Measurements from ENCODE around the gene EHHADH.
A peak's percentile ranks its signal among the peaks of the same experiment; 100 is the strongest.

Gene EHHADH

DNA sequence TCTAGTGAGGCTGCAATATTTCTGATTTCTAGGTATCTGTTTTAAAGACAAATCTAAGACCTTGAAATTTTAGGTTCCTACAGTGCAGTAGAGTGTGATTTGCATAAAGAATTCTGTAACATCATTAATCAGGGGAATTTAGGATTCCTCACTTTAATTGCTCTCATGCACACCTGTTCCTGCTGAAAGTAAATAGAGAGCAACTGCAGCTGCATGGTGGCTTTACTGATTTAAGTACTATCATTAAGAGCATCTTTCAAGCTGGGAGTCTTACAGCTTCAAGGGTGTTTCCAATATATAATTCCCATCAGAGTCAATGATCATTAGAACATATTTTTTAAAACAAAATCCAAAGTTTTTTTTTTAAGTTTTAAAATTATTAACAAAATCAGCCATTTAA is 65.0 kb downstream of the EHHADH start:
- peak; percentile 87 for DNase-seq

- DNase-seq = no peak
These were observed 66.5 kb downstream of the EHHADH start for GRCh38 chr3:185187391-185187790.

DNA sequence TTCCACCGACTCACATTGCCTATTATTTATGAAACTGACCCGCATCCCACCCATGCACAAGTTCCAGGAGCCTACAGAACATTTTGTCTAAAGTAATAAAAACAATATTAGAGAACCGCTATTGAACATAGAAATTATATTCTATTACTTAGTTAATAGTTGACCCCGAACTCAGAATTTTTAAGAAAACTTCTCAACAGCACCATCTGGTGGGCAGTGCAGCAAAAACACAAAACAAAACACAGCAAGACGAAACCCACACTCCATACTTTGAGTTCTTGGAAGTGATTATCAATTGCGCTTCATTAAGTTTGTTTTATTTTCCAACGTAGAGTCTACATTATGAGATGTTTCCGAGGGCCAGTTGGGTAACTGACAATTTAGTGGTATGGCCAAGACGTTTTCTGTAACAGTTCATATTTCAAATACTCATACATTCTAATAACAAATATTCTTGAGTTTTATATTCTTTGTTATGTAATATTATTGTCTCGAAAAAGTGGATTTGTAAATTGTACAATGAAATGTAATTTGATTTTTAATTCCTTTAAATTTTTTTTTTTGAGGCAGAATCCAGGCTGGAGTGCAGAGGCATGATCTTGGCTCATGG is 77.0 kb downstream of the EHHADH start:
- peak; percentile 13 for DNase-seq

GRCh38 chr3:185175370-185175987 is 78.4 kb downstream of the EHHADH start:
- peak; percentile 45 for DNase-seq

DNA sequence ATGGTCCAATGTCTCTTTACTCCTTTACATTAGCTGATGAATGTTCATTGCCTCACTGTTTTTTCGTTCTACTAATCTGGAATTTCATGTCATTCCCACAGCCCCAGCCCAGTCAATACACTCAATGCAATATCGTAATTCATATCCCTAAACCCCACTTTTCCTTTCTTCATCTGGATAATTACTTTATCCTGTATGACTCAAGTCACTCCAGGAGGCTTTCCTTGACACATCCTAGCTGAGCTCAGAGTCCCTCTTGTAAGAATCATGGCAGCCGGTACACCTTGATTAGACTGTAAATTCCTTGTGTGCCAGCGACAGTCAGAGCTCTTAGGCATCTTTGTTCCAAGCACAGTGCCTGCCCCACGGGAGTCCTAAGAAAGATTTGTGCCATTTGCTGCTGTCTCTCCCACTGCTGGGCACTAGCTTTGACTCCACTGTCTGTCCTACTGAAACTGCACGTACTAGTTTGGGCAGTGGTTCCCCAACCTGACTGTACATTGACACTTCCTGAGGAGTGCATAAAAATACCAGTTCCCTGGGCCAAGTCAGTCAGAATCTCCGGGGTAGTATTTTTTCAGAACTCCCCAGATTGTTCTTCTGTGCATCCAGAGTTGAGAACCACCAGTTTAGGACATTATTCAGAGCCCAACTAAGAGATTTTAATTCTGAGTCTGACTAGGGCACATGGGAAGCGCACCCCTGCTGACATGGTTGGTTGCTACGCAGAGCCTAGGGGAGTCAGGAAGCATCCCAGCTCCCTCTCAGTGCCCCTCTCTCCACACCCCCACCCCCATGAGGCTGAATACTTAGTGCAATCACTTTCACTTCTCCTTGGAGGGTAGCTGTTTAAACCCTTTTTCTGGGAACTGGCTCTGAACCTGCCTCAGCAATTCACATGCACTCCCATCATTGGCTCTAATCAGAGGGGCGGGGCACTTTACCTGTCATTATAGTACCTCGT is 81.5 kb downstream of the EHHADH start:
- no peak for DNase-seq

DNA sequence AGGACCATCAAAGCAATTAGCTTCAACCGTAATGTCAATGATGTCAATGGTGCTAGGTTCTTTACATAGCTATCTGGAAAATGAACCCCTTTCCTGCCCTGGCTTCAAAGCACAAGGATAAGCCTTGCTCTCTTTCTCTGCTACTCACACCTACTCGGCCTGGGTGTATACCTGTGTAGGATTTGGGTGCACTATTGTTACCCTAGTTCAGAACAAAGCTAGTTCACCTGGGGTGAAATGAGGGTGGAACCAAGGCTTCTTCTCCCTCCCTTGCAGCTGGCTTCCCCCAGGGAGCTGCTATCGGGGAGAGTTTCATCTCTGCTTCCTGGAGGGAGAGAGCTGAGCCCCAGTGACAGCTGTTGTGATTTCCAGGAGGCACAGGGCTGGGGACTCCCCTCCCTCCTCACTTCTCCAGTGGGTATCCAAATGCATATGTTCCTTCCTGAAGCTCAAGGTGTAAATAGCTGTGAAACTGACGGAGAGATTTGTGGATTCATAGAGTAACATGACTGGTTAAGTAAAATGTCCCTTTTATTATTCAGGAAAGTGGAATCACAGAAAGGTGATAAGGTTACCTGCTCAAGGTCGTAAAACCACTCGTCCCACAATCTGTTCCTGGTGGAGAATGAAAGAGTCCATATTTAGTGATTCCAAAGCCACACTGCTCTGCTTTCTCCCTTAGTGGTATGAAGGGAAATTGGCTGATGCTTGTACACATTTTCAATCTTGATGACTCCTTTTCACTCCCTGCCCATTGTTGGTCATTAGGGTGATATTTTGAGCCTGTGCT is 89.2 kb downstream of the EHHADH start:
- peak; percentile 59 for DNase-seq

- DNase-seq = no peak
These were observed 91.2 kb downstream of the EHHADH start for GRCh38 chr3:185162634-185163033.

- no peak for DNase-seq
These were observed 92.1 kb downstream of the EHHADH start for GRCh38 chr3:185161761-185162160.

- DNase-seq = no peak
These were observed 96.5 kb downstream of the EHHADH start for GRCh38 chr3:185157347-185157746.

DNA sequence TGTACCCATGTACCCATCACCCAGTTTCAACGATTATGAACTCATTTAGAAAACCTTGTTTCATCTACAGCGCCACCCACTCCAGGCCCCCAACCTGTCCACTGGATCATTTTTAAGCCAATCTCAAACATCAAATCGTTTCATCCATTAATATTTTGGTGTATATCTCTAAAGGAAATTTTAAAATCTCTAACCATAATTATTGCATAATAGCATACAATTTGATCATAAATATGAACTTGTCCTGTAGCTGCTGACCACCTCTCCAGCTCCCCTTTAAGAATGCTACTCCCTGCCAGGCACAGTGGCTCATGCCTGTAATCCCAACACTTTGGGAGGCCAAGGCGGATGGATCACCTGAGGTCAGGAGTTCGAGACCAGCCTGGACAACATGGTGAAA is 98.2 kb downstream of the EHHADH start:
- DNase-seq = no peak

DNA sequence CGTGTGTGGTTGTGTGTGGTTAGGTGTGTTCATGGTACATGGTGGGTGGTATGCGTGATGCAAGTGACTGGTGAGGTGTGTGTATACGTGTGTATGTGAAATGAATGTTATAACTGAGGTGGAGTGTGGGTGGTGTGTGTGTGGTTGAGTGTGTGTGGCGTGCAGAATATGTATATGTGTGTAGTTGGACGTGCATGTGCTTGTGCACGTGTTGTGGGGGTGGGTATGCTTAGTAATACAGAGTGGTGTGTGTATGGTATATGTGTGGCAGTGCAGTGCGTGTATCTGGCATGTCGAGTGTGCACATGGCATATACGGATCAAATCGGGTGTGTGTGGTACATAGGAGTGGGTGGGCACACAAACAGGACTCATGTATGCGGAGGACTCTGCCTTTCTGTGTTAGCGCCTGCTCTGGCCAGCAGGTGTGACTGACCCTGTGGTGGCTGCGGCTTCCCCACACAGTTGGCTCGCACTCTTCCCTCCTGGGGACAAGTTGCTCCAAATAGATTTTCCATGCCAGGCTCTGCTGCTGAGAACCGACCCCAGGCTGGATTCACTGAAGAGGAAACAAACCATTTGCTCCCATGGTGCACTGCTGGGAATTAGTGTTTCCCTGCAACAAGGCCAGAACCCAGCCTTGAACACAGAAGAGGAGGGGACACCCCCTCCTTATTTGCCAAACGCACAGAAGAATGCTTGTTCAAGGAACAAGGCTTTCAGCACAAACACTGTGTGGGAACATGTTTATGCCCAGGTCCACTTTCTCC is 99.8 kb downstream of the EHHADH start:
- no peak for DNase-seq

GRCh38 chr3:185153171-185153771 is 100.6 kb downstream of the EHHADH start:
- no peak for DNase-seq

- no peak for DNase-seq
These were observed 101.3 kb downstream of the EHHADH start, which contains the start of gene C3orf70 for GRCh38 chr3:185152410-185153170. C3orf70 (minus strand) TSS chr3:185153060; CDS start chr3:185152823, 237 bp downstream.

- DNase-seq = no peak
These were observed 101.9 kb downstream of the EHHADH start for GRCh38 chr3:185151964-185152409.

DNA sequence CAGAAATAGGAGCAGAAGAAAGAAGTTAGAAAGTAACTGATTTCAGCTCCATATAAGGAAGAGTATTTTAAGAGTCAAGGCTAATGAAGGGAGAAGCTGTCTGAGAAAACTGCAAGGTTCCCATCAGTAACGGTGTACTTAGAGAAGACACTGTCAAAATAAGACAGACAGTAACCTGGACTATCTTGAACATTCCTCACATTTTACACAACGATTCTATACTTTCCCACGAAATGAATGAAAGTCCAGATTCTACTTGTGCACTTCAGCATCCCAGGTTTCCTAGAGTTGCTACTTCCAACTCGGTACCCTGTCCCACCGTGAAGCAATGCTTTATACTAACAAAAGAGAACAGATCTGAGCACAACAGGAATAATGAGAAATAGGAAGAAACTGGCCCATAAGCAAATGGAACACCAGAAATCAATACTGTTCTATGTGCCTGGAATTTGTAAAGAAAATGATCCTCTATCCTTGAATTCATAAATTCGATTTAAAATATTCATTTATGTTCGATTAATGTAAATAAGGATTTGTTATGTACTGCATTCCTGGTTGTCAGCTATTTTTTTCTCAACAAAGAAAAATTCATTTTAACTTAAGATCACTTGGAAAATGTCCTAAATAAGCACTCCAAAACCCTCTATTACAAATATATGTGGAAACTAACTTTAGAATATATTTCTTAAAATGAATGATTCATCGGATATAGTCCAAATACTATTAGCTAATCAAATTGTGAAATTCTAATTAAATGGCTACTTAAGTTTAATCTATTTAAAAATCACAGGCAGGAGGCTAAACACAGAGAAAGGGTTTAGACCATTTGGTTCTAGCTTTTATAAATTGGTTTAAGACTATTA is 102.5 kb downstream of the EHHADH start:
- no peak for DNase-seq

- no peak for DNase-seq
These were observed 103.3 kb downstream of the EHHADH start for GRCh38 chr3:185150561-185150960.

- DNase-seq = no peak
These were observed 104.3 kb downstream of the EHHADH start for GRCh38 chr3:185149591-185149990.

DNA sequence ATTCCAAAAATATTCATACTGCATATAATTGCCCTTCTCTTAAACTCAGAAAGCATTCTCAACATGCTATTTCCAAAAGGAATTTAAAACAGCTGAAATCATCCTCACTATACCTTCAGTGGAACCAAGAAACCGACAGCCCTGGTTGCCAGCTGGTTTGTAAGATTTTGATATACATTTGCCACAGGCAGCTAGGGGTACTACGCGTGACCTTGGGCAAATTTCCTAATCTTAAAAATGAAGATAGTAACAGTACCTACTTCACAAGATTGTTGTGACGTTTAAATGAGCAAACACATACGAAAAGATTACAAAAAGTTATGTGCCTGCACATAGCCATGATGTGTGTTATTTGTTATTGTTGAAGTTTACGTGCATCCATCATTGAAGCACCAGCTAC is 108.3 kb downstream of the EHHADH start:
- no peak for DNase-seq

- DNase-seq = no peak
These were observed 109.1 kb downstream of the EHHADH start for GRCh38 chr3:185144784-185145183.
